Measurements from ENCODE around the gene CALB2. TPM values are rescaled to one million over a fixed set of nuclear protein-coding genes. Genes with fewer than 3 reads are reported as not detected.

CALB2 gene
- total RNA-seq, 4 donors from 2014 or later: 0.23 to 3.2 (median 0.31) TPM; not detected in 1

DNA sequence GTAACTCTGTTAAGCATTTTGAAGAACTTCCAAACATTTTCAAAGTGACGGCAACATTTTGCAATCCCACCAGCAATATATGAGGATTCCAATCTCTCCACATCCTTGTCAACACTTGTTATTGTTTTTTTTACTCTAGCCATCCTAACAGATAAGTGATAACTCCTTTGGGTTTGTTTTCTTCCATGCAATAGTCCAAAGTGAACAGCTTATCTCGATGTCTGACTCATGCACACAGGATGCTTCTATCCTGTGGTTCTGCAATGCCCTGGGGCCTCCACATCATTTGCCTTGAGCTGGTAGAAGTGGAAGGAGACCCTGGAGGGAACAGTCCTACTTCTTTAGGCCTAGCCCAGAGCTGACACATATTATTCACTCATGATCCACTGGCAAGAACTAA is 70.4 kb downstream of the CALB2 start:
- in situ Hi-C loops (cut with MboI; ENCODE audit: low sequenced_read_pairs in 4 of 4): no loop called here
- peaks cover 7 to 15% (median 8%) of the 10 kb centered on the region in 3 donors for H3K27me3 ChIP-seq
- DNase-seq: no peak

DNA sequence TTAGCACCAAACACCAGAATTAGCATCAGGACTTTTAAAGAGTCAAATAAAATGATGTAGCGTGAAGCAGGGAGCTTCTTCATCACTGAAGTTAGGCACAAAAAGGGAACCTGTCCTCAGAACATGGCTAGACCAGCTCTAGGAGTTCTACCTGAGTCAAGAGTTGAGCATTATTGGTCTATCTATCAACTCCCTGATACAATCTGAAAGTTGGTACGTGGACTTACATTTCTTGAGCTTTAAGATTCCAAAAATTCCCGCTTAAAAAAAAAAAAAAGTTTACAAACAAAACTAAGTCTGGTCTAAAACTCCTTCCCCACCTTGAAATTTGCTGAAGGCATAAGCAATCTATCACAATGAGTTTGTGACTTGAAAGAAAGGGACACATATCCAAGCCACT is 71.1 kb downstream of the CALB2 start:
- Histone ChIP-seq H3K27me3 (peaks cover 4 to 15% (median 7%) of the 10 kb centered on the region in 3 donors), H3K4me3 (no peak overlapping the region), H3K36me3 (no peaks in the 10 kb centered on the region), H3K4me1 (no peaks in the 10 kb centered on the region), H3K9me3 (no peaks in the 10 kb centered on the region), H3K27ac (no peak overlapping the region)
- in situ Hi-C loops (cut with MboI; ENCODE audit: low sequenced_read_pairs in 4 of 4) (no loop called here), intact Hi-C loops (cut with DNase I; ENCODE audit: low total_unique reads) (no loop called here)
- DNase-seq (no peak), ATAC-seq (no peak)
- TF ChIP-seq POLR2A (IDR thresholded peaks at IDR 0.05): no peak
- TF ChIP-seq, protein P1, sequence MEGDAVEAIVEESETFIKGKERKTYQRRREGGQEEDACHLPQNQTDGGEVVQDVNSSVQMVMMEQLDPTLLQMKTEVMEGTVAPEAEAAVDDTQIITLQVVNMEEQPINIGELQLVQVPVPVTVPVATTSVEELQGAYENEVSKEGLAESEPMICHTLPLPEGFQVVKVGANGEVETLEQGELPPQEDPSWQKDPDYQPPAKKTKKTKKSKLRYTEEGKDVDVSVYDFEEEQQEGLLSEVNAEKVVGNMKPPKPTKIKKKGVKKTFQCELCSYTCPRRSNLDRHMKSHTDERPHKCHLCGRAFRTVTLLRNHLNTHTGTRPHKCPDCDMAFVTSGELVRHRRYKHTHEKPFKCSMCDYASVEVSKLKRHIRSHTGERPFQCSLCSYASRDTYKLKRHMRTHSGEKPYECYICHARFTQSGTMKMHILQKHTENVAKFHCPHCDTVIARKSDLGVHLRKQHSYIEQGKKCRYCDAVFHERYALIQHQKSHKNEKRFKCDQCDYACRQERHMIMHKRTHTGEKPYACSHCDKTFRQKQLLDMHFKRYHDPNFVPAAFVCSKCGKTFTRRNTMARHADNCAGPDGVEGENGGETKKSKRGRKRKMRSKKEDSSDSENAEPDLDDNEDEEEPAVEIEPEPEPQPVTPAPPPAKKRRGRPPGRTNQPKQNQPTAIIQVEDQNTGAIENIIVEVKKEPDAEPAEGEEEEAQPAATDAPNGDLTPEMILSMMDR (IDR thresholded peaks at IDR 0.05 in 4 of 5, conservative IDR thresholded peaks at IDR 0.05 in 1 of 5): no peak

More for the DNA sequence above, 70.4 kb downstream of the CALB2 start:
- H3K4me1 ChIP-seq: no peaks in the 10 kb centered on the region
- no peak overlapping the region for H3K4me3 ChIP-seq
- H3K36me3 ChIP-seq: no peaks in the 10 kb centered on the region
- H3K9me3 ChIP-seq: no peaks in the 10 kb centered on the region
- H3K27ac ChIP-seq: no peak overlapping the region
- no peak for TF ChIP-seq POLR2A (IDR thresholded peaks at IDR 0.05)
- TF ChIP-seq, protein P1 (IDR thresholded peaks at IDR 0.05 in 4 of 5, conservative IDR thresholded peaks at IDR 0.05 in 1 of 5): no peak
- no peak for ATAC-seq
- intact Hi-C loops (cut with DNase I; ENCODE audit: low total_unique reads): no loop called here

DNA sequence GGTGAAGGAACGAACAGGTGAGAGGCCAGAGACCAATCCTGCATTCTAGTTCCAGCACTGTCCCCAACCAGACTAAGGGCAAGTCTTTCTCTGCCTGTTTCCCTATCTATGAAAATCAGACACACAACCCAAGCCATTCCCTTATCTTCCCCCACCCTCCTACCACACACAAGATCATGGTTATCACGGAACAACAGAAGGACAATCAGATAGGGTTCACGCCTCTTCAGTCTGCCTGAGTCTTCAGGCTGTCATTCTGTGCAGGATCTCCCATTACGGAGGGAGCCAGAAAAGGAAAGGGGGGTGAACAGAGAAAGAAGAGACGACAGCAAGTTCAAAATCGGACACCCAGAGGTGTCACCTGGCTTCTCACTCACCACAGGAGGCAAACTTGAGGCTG is 72.2 kb downstream of the CALB2 start:
- no peaks in the 10 kb centered on the region for H3K4me1 ChIP-seq
- ATAC-seq (no peak), DNase-seq (no peak)
- no peaks in the 10 kb centered on the region for H3K36me3 ChIP-seq
- H3K4me3 ChIP-seq: no peak overlapping the region
- TF ChIP-seq, protein P1 (IDR thresholded peaks at IDR 0.05 in 4 of 5, conservative IDR thresholded peaks at IDR 0.05 in 1 of 5): no peak
- TF ChIP-seq POLR2A (IDR thresholded peaks at IDR 0.05): no peak
- H3K27me3 ChIP-seq: peaks cover 4 to 12% (median 4%) of the 10 kb centered on the region in 3 donors
- H3K9me3 ChIP-seq: no peaks in the 10 kb centered on the region
- in situ Hi-C loops (cut with MboI; ENCODE audit: low sequenced_read_pairs in 4 of 4): no loop called here
- no peak overlapping the region for H3K27ac ChIP-seq
- intact Hi-C loops (cut with DNase I; ENCODE audit: low total_unique reads): no loop called here

DNA sequence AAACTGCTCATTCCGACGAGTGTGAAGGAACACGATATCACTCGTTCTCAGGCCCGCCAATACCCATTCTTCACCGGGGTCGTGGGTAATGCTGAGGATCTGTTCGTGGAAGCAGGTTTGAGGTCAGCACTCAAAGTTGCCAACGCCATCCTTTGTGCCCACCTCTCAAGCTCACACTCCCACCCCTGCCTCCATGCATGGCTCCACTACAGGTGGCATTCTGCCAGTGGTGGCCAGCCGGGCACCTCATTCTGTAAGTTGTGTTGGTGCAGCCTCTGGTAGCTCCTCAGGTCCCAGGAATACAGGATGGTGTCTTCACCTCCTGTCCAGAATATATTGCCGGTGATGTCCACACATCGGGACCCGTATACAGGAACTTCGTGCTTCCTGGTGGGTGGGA is 72.7 kb downstream of the CALB2 start:
- in situ Hi-C loops (cut with MboI; ENCODE audit: low sequenced_read_pairs in 4 of 4): no loop called here
- DNase-seq: no peak
- H3K4me1 ChIP-seq: no peaks in the 10 kb centered on the region
- intact Hi-C loops (cut with DNase I; ENCODE audit: low total_unique reads): no loop called here
- H3K27me3 ChIP-seq: peaks cover 0 to 8% (median 4%) of the 10 kb centered on the region in 3 donors
- no peak overlapping the region for H3K4me3 ChIP-seq
- H3K27ac ChIP-seq: no peak overlapping the region
- no peaks in the 10 kb centered on the region for H3K36me3 ChIP-seq
- no peaks in the 10 kb centered on the region for H3K9me3 ChIP-seq
- TF ChIP-seq, protein P1 (IDR thresholded peaks at IDR 0.05 in 4 of 5, conservative IDR thresholded peaks at IDR 0.05 in 1 of 5): no peak
- TF ChIP-seq POLR2A (IDR thresholded peaks at IDR 0.05): no peak
- no peak for ATAC-seq

DNA sequence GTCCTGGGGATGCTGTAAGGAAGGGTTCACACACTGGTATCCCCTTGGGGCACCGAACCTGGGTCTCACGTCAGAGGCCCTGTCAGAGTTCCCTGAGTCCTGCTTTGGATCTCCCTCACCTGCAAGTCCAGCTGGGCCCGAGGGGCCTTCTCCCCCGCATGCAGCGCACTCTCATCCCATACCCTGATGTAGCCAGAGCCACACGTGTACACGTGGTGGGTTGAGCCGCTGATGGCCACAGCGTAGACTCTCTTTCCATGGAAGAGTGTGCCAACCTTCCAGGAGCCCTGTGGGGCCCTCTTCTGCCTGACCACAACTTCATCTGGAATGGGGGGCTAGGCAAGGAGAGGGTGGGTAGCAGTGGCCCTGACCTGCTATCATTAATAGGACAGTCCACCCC is 73.5 kb downstream of the CALB2 start:
- ATAC-seq: no peak
- no peaks in the 10 kb centered on the region for H3K9me3 ChIP-seq
- no peak overlapping the region for H3K4me3 ChIP-seq
- H3K27me3 ChIP-seq: peaks cover 0 to 4% (median 2%) of the 10 kb centered on the region in 3 donors
- in situ Hi-C loops (cut with MboI; ENCODE audit: low sequenced_read_pairs in 4 of 4) (no loop called here), intact Hi-C loops (cut with DNase I; ENCODE audit: low total_unique reads) (no loop called here)
- TF ChIP-seq, protein P1 (IDR thresholded peaks at IDR 0.05 in 4 of 5, conservative IDR thresholded peaks at IDR 0.05 in 1 of 5): no peak
- no peak for TF ChIP-seq POLR2A (IDR thresholded peaks at IDR 0.05)
- no peak for DNase-seq
- H3K36me3 ChIP-seq: no peaks in the 10 kb centered on the region
- H3K4me1 ChIP-seq: no peaks in the 10 kb centered on the region
- H3K27ac ChIP-seq: no peak overlapping the region

Measured in gastrocnemius medialis (tissue), 4 donors.